Epithelial cell of proximal tubule (primary cell): ENCODE results near the gene ZNF280D. TPM values are rescaled to one million over a fixed set of nuclear protein-coding genes. Genes with fewer than 3 reads are reported as not detected.

Experiments used
- DNase-seq: peaks from one replicate; pipeline ENCODE4 v3.0.0-alpha.2; 2011; ENCODE audit warnings: low read depth
- H3K4me3 ChIP-seq: 2 replicates; pipeline ENCODE4 v1.5.1; 2011; ENCODE audit warnings: low read depth, mild to moderate bottlenecking, low read length
- CTCF ChIP-seq: conservative IDR thresholded peaks from 2 replicates; pipeline ENCODE4 v1.5.1; 2012; ENCODE audit warnings: low read depth, mild to moderate bottlenecking, low read length
- total RNA-seq: library from RNA; depleted of rRNA; stranded (reverse); fragments of >200 nt; gene quantifications from 2 replicates; pipeline ENCODE4 v1.2.3, GENCODE V29; 2015

Gene ZNF280D
- total RNA-seq, 1 donor from 2014 or later, result 8.0 TPM

- H3K4me3 ChIP-seq, result no peak overlapping the region
- TF ChIP-seq CTCF, result no peak
- DNase-seq, result no peak
Observed at GRCh38 chr15:56679225-56679624, 54.1 kb downstream of the ZNF280D start.

GRCh38 chr15:56678571-56678970 lies 54.7 kb downstream of the ZNF280D start:
- no peak overlapping the region for H3K4me3 ChIP-seq
- no peak for TF ChIP-seq CTCF
- DNase-seq, result no peak

- DNase-seq, result no peak
- no peak overlapping the region for H3K4me3 ChIP-seq
- no peak for TF ChIP-seq CTCF
Observed at GRCh38 chr15:56677271-56677670, 56.0 kb downstream of the ZNF280D start.

GRCh38 chr15:56675930-56676329 lies 57.4 kb downstream of the ZNF280D start:
- no peak overlapping the region for H3K4me3 ChIP-seq
- no peak for DNase-seq
- TF ChIP-seq CTCF, result no peak

- TF ChIP-seq CTCF, result no peak
- no peak for DNase-seq
- no peak overlapping the region for H3K4me3 ChIP-seq
Observed at GRCh38 chr15:56674857-56675256, 58.5 kb downstream of the ZNF280D start.

GRCh38 chr15:56672721-56673120 lies 60.6 kb downstream of the ZNF280D start:
- DNase-seq, result no peak
- no peak overlapping the region for H3K4me3 ChIP-seq
- no peak for TF ChIP-seq CTCF

- no peak for TF ChIP-seq CTCF
- DNase-seq, result no peak
- no peak overlapping the region for H3K4me3 ChIP-seq
Observed at GRCh38 chr15:56667517-56667916, 65.8 kb downstream of the ZNF280D start.
